GM15510 (cell line): ENCODE results near the gene ANKZF1.
A peak's percentile ranks its signal among the peaks of the same experiment; 100 is the strongest.

ENCODE experiments used
- POLR2A ChIP-seq: IDR thresholded peaks from 3 replicates; pipeline ENCODE4 v1.6.1; 2011; ENCODE audit warnings: borderline replicate concordance; ENCODE audit not compliant: insufficient read length; ENCODE audit errors: extremely low read depth

ANKZF1 gene

DNA sequence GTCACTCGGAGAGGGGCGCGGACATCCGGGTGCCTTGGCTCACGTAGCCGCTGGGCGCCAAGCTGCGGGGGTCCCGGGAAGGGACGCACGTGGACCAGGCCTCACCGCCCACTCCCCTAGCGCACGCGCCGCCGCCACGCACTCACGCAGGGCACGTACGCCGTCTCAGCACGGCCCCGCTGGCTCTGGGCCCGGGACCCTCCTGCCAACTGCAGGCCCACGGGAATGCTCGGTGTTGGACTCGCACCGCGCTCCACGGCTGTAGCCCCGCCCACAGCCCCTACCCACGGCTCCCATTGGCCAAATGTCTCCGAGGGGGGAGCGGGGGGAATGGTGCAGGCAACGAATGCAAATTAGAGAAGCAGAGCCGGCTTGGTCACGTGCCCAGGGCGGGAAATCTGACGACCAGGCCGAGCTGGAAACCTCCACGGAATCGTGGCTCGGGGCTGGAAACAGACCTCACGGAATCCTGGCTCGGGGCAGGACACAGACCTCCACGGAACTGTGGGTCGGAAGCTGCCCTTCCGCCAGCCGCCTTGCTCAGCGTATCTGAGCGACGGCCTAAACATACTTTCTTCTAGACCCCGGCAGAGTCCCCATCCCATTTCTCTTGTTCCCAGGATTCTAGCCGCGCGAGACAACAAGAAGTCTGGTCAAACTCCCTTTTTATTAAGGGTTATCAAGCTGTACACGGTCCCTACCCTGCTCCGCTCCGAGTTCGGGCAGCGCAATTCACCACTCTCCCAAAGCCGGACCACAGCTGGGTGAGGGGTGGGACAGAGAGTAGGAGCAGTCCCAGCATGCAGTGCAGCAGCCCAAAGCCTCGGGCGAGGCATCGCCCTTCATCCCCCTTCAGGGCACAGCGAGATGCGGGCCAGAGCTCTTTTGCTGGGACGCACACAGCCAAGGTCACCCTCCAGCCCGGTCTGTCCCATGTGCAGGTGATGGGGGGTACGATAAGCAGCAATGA lies 10.6 kb upstream of the ANKZF1 start, which contains the start of gene ABCB6:
TSS of gene ABCB6 (minus strand) at position 227 of the 970 bp plus-strand sequence. CDS start 285 bp downstream, outside the sequence.
- TF ChIP-seq POLR2A, result peak; percentile 89

DNA sequence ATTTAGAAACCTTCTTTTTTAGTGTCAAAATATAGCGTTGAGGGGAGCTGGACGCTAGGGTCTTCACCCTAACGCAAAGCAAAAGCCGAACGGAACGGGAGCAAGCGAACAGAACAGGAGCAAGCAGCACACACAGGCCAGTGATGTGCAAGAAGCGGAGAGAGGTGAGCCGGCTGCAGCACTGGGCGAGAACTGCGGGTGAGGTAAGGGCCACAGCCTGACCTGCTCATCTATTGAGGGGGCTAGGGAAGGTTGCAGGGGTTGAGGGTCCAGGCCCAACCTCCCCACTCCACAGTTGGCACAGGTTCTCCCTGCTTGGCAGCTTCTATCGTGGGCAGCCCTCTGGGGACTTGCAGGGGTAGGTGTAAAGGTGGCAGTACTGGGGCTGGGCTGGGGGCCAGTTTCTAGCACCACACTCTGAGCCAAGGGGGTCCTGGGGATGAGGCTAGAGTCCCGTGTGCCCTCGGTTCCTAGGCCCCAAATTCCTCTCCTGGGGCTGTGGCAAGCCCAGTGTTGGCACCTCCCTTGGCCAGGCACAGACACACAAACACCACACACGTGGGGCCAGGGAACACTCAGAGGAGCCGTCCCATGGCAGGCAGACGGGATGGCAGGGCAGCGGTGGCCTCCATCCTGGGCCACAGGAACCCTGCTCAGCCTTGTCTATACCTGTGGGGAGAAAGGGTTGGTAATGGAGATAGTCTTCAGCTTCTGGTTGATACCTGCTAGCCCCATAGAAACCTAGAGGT lies 9.6 kb upstream of the ANKZF1 start:
- TF ChIP-seq POLR2A, result no peak

DNA sequence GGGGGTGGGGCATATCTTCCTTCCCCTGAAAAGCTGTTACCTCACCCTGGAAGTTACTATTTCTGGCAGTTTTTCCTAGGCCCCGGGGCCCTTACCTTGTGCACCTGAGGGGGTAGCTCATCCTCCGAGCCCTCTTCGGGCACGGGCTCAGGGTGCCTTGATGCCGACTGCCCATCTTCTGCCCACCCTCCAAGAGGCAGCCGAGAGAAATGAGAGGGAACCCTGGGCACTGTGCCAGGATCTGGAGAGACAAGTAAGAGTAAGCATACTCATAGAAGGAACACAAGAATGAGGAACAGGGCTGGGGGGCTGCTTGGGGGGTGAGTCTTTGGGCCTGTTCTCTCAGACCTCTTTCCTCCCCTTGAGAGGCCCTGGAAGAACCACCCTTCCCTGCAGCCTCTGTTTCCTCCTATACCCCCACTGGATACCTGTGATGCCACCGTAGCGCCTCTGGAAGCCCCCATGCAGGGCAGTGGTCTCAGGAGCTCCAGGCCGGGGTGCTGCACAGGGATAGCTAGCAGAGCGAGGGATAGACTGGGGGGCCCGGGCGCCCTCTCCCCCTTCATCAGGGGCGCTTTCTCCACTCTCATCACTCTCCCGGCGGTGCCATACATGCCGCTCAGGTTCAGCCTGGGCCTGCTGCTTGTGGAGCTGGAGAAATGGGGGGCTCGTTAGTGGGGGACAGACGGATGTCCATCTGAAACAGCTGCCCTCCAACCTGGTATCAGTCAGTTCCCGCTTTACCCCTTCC lies 8.8 kb upstream of the ANKZF1 start:
- TF ChIP-seq POLR2A, result no peak

DNA sequence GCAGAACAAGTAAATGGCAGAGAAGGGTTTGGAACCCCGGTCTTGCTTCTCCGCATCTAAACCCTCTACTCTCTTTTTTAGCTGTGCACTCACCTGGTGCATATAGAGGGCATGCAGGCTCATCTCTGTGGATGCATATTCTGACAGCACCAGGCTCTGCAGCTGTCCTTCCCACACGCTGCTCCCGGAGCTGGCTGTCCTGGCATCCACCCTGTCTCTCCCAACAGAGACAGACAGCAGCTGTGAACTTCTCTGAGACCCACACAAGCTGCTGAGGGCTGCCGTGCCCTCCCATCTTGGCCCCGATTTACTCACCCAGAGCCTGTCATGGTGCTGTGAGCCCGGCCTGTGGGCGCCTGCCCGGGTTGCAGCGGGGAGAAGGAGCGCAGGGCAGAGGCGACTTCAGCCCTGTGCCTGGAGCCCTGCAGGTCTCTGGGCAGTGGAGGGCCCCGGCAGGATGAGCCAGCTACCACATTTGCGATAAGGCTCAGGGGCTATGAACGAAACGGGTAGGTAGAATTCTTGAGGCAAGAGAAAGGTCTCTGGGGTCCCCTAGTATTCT lies 7.6 kb upstream of the ANKZF1 start:
- TF ChIP-seq POLR2A, result no peak

DNA sequence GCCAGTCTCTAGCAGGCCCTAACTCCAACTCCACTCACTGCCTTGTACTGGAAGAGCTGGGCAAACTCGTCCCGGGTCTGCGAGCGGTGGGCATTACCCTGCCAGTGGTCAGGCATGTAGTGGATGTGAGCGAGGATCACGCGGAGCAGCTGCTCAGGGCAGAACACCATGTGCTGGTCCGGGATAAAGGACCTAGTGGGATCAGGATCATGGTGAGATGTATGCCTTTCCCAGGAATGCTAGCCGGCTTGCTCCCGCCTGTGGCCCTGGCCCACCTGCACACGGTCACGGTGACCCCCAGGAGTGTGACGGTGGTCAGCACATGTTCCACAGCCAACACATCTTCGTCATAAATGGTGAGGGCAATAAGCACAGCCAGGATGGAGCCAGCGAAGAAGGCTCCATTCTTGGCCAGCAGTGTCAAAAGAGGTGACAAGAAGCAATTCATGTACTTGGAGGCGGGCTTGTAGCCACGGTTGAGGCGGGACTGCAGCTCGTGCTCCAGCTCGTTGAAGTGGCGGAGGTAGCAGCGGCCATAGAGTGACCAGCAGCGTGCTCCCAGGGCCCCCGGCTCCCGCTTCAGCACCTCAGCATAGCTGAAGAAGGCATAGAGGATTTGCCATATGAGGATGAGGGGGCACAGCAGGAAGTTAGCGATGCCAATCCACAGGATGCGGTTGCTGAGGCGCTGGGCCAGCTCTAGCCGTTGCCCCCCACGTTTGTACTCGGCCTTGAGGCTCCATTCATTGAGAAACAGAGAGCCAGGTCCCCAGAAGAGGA lies 5.6 kb upstream of the ANKZF1 start:
- TF ChIP-seq POLR2A, result no peak

DNA sequence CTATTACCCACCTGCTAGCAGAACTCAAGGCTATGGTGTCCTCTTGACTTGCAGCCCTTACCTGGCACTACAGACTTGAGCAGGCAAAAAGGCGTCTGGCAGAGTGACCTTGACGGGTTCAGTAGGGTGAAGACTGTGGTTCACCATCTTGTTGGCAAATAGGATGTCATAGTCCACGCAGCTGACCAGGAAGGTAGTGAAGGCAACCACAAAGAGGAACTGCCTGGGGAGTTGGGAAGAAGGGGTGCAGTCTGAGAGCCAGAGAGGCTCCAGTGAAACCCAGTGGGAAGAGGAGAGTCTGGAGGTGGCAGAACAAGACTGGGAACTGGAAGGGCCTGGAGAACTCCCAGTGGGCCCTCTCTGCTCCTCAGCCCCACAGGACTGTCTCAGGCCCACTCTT lies 4.3 kb upstream of the ANKZF1 start:
- TF ChIP-seq POLR2A, result no peak

DNA sequence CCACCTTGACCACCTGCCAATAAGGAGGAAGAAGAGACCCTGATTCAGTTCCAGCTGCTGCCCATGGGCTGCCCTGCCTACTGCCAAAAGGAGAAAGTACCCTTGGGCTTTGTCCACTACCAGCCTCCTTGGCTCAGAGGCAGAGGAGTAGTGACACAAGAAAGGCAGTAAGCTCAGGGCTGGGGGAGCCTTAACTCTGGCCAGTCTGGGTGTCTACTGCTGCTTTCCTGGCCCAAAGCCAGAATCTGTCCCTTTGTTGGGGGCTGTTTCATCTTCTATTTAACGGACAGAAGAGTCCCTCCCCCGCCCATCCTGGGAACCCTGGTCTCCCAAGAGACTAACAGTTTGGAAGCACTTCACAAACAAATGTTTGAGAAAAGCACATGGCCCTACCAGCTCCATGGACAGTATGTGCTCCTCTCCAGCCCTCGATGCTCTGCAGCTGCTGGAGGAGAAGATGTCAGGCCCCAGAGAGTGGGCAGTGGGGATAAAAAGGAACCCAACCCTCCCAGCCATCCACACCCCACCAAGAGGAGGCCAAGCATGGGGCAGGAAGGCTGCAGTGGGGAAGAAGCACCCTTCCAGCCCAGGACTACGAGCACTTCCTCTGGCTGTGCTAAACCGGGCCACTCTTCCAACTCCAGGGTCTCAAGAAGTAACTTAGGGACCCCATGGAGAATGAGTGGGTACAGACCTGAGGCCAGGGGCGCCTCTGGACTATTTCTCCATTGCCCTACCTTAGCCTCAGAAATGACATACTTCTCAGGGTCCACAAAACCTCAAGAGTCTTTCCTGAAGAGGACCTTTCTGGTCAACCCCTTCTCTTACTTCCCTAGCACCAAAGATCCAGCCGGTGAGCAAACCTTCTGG lies 1.3 kb upstream of the ANKZF1 start:
- TF ChIP-seq POLR2A, result no peak

DNA sequence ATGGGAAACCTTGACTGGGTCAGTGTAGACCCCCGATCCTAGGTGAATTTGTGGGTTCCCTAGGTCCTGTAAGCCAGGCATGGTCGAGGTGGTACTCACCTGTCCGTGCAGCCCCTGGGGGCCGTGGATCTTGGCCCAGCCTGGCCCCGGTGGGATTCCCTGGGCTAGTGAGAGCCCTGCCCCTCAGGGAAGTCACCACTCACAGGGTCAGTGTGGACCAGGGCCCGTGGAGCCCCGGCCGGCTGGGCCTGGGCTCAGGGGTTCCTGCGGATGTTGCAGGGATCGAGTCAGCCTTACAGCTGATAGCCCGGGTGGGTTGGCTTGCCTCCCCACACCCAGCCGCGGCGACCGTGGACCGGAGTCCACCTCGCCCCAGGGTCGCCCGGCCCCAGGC lies 698 bp upstream of the ANKZF1 start:
- peak; percentile 35 for TF ChIP-seq POLR2A

DNA sequence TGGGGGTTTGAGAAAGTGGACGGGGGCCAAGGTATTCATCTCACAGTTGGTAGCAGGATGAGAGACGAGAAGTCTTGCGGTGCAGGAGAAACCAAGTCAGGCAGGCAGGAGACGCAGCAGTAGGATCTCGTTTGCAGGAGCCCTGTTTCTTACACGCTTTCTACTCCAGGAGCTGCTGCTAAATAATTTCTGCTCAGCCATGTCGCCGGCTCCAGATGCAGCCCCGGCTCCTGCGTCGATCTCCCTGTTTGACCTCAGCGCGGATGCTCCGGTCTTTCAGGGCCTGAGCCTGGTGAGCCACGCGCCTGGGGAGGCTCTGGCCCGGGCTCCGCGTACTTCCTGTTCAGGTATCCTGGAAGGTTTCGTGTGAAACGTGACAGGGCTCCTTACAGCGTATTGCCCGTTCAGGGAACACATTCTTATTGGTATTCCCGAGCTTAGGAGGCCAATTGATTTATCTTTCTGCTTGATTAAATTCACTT lies 494 bp downstream of the ANKZF1 start:
- TF ChIP-seq POLR2A, result peak; percentile 4

DNA sequence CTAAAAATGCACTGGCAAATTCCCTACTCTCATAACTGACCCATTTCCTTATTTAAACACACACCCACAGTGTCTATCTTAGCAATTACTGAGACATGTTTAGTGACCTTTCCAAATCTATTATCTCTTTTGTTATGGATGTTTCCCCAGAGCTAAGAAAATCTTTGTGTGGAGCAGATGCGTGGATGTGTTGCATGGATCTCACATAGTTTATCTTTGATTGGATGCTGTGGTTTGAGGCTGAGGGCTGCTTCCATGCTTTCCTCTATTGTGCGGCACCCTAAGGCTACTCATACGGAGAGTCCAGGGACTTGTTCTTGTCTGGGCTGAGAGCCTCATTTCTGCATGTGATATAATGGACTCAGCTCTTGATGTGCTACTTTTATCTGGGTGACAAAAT lies 4.7 kb downstream of the ANKZF1 start:
- no peak for TF ChIP-seq POLR2A

DNA sequence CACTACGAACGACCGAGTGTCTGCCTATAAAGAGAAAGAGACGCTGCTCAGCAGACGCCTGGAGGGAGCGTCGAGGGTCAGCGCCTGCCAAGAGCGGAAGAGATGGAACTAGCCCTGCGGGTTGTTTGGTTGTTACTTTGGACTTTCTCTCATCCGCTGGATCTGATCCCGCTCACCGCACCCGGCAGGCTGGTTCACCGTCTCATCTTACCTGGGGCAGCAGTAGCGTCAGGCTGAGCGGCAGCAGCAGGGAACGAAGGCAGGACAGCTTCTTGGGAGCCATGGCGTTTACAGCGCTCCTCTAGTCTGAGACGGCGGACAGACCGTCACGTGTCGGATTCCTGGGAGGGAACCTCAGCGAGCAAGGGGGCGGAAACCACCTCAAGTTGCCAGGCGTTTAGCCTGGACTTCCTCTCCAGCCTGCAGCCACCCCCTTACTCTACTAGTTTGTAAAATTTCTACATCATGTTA lies 13.7 kb downstream of the ANKZF1 start:
- no peak for TF ChIP-seq POLR2A

DNA sequence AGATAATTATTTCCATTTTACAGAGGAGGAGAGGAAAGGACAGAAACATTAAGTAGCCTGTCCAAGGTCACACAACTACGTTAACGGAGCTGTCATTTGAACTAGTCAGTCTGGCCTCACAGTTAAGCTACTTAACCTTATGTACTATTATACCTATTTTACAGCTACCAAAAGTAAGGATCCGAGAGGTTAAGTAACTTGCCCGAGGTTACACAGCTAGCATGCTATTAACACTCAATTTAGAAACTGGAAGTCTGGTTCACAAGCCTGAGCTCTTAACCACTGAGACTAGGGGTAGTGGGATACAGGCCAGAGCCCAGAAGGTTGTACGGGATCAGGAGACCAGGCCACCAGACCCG lies 15.2 kb downstream of the ANKZF1 start:
- TF ChIP-seq POLR2A, result no peak
